Epithelial cell of proximal tubule (primary cell): ENCODE results near the gene TAS1R3. TPM values are rescaled to one million over a fixed set of nuclear protein-coding genes. Genes with fewer than 3 reads are reported as not detected.

Experiments used
- DNase-seq: peaks from one replicate; pipeline ENCODE4 v3.0.0-alpha.2; 2011; ENCODE audit warnings: low read depth
- H3K4me3 ChIP-seq: 2 replicates; pipeline ENCODE4 v1.5.1; 2011; ENCODE audit warnings: low read depth, mild to moderate bottlenecking, low read length
- total RNA-seq: library from RNA; depleted of rRNA; stranded (reverse); fragments of >200 nt; gene quantifications from 2 replicates; pipeline ENCODE4 v1.2.3, GENCODE V29; 2015
- TF ChIP-seq, protein P1 (sequence below): conservative IDR thresholded peaks from 2 replicates; pipeline ENCODE4 v1.5.1; 2012; ENCODE audit warnings: low read depth, mild to moderate bottlenecking, low read length

TAS1R3 gene
- total RNA-seq, 1 donor from 2014 or later, result not detected

DNA sequence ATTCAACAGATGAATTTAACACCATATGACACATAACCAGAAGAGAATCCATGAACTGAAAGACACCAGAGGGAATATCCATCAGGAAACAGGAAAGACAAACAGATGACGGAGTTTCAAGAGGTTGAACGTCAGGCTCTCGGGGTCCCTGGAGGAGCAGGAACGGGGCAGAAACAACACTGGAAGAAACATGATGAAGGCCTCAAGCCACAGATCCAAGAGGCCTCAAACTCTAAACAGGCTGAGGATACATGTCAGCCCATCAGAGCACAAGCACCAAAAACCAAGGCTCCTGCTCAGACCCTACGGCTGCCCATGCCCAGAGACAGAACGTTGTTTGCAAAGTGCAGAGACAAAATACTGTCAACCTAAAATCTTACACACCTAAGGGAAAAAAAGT lies 13.7 kb upstream of the TAS1R3 start:
- TF ChIP-seq, protein P1, sequence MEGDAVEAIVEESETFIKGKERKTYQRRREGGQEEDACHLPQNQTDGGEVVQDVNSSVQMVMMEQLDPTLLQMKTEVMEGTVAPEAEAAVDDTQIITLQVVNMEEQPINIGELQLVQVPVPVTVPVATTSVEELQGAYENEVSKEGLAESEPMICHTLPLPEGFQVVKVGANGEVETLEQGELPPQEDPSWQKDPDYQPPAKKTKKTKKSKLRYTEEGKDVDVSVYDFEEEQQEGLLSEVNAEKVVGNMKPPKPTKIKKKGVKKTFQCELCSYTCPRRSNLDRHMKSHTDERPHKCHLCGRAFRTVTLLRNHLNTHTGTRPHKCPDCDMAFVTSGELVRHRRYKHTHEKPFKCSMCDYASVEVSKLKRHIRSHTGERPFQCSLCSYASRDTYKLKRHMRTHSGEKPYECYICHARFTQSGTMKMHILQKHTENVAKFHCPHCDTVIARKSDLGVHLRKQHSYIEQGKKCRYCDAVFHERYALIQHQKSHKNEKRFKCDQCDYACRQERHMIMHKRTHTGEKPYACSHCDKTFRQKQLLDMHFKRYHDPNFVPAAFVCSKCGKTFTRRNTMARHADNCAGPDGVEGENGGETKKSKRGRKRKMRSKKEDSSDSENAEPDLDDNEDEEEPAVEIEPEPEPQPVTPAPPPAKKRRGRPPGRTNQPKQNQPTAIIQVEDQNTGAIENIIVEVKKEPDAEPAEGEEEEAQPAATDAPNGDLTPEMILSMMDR, result no peak
- H3K4me3 ChIP-seq, result no peak overlapping the region
- no peak for DNase-seq

DNA sequence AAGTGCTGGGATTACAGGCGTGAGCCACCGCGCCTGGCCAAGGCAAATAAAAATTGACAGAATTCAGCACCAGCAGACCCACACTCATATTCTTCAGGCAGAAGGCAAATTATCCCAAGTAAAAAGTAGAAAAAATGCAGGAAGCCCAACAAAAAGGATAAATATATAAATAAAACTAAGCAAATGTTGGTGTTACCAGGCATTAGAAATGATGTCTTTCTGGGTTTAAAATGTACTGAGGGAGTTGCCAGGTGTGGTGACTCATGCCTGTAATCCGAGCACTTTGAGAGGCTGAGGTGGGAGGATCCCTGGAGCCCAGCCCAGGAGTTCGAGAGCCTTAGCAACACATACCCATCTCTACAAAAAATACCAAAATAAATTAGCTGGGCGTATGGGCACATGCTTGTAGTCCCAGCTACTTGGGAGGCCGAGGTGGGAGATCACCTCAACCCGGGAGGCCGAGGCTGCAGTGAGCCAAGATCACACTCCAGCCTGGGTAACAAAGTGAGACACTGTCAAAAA lies 12.9 kb upstream of the TAS1R3 start:
- TF ChIP-seq, protein P1, result no peak
- peak; percentile 29 for DNase-seq
- no peak overlapping the region for H3K4me3 ChIP-seq

DNA sequence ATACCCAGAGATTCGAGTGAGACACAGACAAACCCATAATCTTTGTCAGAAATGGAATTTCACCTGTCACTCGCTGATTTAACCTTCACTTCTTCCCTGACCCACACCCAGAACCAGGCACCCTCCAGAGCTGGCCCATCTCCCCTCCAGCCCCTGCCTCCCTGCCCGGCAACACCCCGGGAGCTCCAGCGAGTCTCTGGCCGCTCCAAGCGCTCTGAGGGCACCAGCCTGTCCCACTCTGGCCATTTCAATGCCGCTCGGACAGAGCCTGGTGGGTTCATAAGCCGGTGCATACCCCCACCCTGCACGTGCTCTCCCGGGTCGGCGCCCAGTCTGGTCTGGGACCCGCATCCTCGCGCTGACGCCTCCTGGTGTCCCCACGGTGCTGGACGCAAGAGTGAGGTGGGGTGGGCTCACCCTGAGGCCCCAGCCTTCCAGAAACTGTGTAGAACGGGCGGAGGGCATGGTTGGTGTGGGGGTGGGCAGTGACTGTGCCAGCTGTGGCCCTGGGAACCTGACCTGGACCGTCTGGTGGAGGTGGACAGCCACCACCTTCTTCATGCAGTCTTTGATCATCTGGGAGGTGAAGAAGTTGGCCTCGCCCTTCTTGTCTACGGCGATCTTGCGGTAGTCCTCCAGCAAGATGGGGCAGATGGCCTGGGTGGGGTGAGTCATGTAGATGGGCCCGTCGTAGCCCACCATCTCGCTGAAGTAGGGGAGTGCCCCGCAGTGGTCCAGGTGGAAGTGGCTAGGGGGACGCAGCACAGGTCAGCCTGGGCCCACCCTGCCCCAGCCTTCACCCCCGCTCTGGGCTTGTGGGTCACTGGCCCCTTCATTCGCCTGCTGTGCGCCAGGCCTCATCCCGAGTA lies 12.1 kb upstream of the TAS1R3 start:
- DNase-seq, result no peak
- TF ChIP-seq, protein P1, result no peak
- no peak overlapping the region for H3K4me3 ChIP-seq

DNA sequence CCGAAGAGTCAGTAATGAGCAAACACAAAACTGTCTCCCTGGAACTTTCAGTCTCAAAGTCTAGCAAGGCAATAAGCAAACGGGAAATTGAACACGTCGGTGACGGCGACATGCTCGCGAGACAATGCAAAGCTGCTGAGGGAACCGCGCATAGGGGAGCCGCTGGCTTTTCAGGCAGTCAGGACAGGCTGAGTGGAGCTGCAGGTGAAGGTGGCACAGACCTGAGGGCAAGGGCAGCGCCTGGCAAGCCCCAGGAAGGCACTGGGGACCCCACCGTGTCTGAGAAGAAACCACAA lies 11.5 kb upstream of the TAS1R3 start:
- TF ChIP-seq, protein P1, result no peak

DNA sequence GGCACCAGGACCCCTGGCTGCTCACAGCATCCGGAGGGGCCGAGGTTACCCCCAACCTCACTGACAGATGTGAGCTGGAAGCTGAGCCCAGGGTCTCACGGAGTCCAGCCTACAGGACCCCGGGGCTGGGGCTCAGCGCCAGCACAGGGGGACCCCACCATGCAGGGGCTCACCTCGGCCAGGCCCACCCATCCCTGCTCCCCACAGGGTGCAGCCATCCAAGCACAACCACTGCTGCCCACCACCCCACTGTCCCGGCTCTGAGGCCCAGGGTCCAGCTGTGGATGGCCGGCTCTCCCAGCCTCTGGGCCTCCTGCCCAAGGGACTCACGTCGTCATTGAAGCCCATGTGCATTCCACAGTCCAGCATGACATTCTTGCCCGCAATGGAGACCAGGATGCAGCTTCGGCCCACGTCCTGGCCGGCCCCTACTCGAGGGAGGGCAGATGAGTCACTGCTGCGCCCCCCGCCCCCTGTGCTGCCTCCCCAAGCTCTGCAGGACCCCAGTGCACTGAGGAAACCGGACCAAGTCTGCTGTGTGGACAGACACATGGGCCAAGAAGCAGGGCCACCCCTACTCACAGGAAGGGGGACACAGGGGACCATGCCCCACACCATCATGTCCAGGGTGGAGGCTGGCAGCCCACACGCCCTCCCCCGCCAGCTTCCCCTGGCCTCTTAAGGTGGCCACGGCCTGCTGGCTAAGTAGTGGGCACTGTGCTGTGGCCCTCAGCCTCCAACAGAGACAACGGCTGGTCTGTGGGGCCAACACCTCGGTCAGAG lies 10.2 kb upstream of the TAS1R3 start:
- TF ChIP-seq, protein P1, result no peak
- no peak for DNase-seq

More for the DNA sequence above, 11.5 kb upstream of the TAS1R3 start:
- no peak for DNase-seq
- H3K4me3 ChIP-seq, result no peak overlapping the region

DNA sequence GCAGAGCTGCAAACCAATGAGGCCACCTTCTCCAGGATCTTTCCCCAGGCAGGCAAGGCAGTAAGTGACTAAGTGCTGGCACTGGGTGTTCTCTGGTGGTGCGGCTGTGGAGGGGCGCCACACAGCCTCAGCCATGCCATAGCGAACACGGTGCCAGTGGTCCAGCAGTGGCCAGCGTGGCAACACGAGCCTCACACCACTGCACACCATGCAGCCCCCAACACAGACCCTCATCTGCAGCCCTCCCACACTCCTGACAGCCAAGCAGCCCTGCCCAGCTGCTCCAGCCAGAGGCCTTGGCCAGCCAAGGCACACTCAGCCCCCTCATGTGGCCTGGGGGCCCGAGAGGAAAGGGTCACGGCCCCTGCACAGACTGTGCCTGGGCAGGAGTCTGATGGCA lies 9.6 kb upstream of the TAS1R3 start:
- DNase-seq, result no peak
- no peak overlapping the region for H3K4me3 ChIP-seq
- TF ChIP-seq, protein P1, result no peak

More for the DNA sequence above, 10.2 kb upstream of the TAS1R3 start:
- no peak overlapping the region for H3K4me3 ChIP-seq
